Prostate gland (tissue), 2 donors: ENCODE data around the gene GARS1.

Experiments
- CTCF ChIP-seq, 4 experiments: fragments of 200-600 bp in 2 of 4; fragments of 450-650 bp in 2 of 4; sonication (generic) in 2 of 4; IDR thresholded peaks; 1 replicate in 3 of 4; 2 replicates in 1 of 4; pipeline ENCODE4 v1.5.1; 2016 to 2019; ENCODE audit warnings: antibody characterized with exemption in 4 of 4, mild to moderate bottlenecking in 2 of 4, moderate library complexity in 2 of 4
- POLR2A ChIP-seq: fragments of 450-650 bp; IDR thresholded peaks from one replicate; pipeline ENCODE4 v1.6.1; 2016; ENCODE audit warnings: antibody characterized with exemption, mild to moderate bottlenecking
- POLR2AphosphoS5 ChIP-seq: sonication (generic); formaldehyde crosslinking; IDR thresholded peaks from one replicate; pipeline ENCODE4 v1.6.1; 2017; ENCODE audit warnings: antibody characterized with exemption

- TF ChIP-seq CTCF (IDR thresholded peaks at IDR 0.05) (no peak), POLR2A (no peak), POLR2AphosphoS5 (no peak)
Measured at GRCh38 chr7:30658479-30659074, 63.9 kb downstream of the GARS1 start.
